OCI-LY1 (cell line): ENCODE data around the gene MEMO1.

Experiments used
- H2AFZ ChIP-seq: fragments of 200-600 bp; sonication (generic), shearing (Covaris generic); 2 replicates; pipeline ENCODE4 v1.6.0; 2014; ENCODE audit warnings: antibody characterized with exemption, mild to moderate bottlenecking, low read length
- H3F3A ChIP-seq: fragments of 200-600 bp; sonication (generic), shearing (Covaris generic); 2 replicates; pipeline ENCODE4 v1.6.0; 2014; ENCODE audit warnings: mild to moderate bottlenecking, antibody characterized with exemption, low read length, moderate library complexity; ENCODE audit not compliant: insufficient read depth
- H3K27ac ChIP-seq: fragments of 200-600 bp; sonication (generic); 2 replicates; pipeline ENCODE4 v1.5.1; 2014; ENCODE audit warnings: low read length, mixed run types, mild to moderate bottlenecking, low read depth; ENCODE audit not compliant: poor library complexity, severe bottlenecking
- H3K27me3 ChIP-seq: fragments of 200-600 bp; sonication (generic); 2 replicates; pipeline ENCODE4 v1.6.0; 2014; ENCODE audit warnings: antibody characterized with exemption, mild to moderate bottlenecking, low read length, moderate library complexity; ENCODE audit not compliant: insufficient read depth
- H3K36me3 ChIP-seq: fragments of 200-600 bp; sonication (generic); 2 replicates; pipeline ENCODE4 v1.6.1; 2014; ENCODE audit warnings: mild to moderate bottlenecking, antibody characterized with exemption, low read length, moderate library complexity, mixed read lengths; ENCODE audit not compliant: insufficient read depth
- H3K4me1 ChIP-seq: fragments of 200-600 bp; sonication (generic); 2 replicates; pipeline ENCODE4 v1.5.1; 2014; ENCODE audit warnings: mild to moderate bottlenecking, low read length, moderate library complexity; ENCODE audit not compliant: insufficient read depth, severe bottlenecking
- H3K4me2 ChIP-seq: fragments of 200-600 bp; sonication (generic), shearing (Covaris generic); 2 replicates; pipeline ENCODE4 v1.6.1; 2014; ENCODE audit warnings: low read length
- H3K4me3 ChIP-seq: fragments of 200-600 bp; sonication (generic); 2 replicates; pipeline ENCODE4 v1.5.1; 2014; ENCODE audit warnings: low read length, low read depth, mild to moderate bottlenecking, mixed read lengths; ENCODE audit not compliant: poor library complexity, severe bottlenecking
- H3K79me2 ChIP-seq: fragments of 200-600 bp; shearing (Covaris generic); 2 replicates; pipeline ENCODE4 v1.6.1; 2016; ENCODE audit warnings: mixed run types, low read length, mixed read lengths; ENCODE audit not compliant: insufficient read depth
- H3K9ac ChIP-seq: fragments of 200-600 bp; sonication (generic), shearing (Covaris generic); 2 replicates; pipeline ENCODE4 v1.6.1; 2014; ENCODE audit warnings: mild to moderate bottlenecking, low read length, mixed read lengths
- H3K9me2 ChIP-seq: fragments of 200-600 bp; sonication (generic), shearing (Covaris generic); 2 replicates; pipeline ENCODE4 v1.6.1; 2014; ENCODE audit warnings: low read depth, mild to moderate bottlenecking, low read length, mixed read lengths
- H3K9me3 ChIP-seq: fragments of 200-600 bp; shearing (Covaris generic); 2 replicates; pipeline ENCODE4 v1.6.1; 2014; ENCODE audit warnings: low read length, mixed read lengths
- H4K20me1 ChIP-seq: fragments of 200-600 bp; sonication (generic), shearing (Covaris generic); 2 replicates; pipeline ENCODE4 v1.6.0; 2016; ENCODE audit warnings: mild to moderate bottlenecking, low read length; ENCODE audit not compliant: insufficient read depth
- EZH2 ChIP-seq: fragments of 200-600 bp; sonication (generic), shearing (Covaris generic); IDR thresholded peaks from 2 replicates; pipeline ENCODE4 v1.8.0; 2017; ENCODE audit warnings: borderline replicate concordance, mixed run types, mild to moderate bottlenecking, antibody characterized with exemption, low read length, moderate library complexity, mixed read lengths
- TF ChIP-seq, protein P1 (sequence below): fragments of 200-600 bp; sonication (generic), shearing (Covaris generic); IDR thresholded peaks from 2 replicates; pipeline ENCODE4 v1.5.1; 2017; ENCODE audit warnings: mild to moderate bottlenecking, antibody characterized with exemption, low read length, moderate library complexity, mixed read lengths

Gene MEMO1

DNA sequence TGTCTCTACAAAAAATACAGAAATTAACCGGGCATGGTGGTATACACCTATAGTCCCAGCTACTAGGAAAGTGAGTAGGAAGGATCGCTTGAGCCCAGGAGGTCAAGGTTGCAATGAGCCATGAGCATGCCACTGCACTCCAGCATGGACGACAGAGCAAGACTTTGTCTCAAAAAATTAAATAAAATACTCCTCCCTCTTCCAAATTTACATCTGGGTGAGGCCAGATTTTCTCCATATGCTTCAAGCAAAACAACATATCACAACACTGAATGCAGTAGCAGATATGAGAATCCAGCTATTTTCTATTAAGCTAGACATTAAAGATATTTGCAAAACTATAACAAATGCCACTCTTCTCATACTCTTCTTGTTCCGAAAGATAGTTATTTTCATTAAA is 20.9 kb downstream of the MEMO1 start:
- Histone ChIP-seq H3K4me1 (no peaks in the 10 kb centered on the region), H3K9me3 (no peaks in the 10 kb centered on the region), H3K9ac (no peak overlapping the region), H3K9me2 (no peaks in the 10 kb centered on the region), H3K36me3 (no peaks in the 10 kb centered on the region), H3K79me2 (peaks cover 95% of the 10 kb centered on the region), H3F3A (no peaks in the 10 kb centered on the region), H4K20me1 (no peaks in the 10 kb centered on the region), H2AFZ (no peak overlapping the region), H3K4me2 (no peak overlapping the region), H3K4me3 (no peak overlapping the region), H3K27me3 (no peaks in the 10 kb centered on the region), H3K27ac (no peak overlapping the region)
- no peak for TF ChIP-seq EZH2
- TF ChIP-seq, protein P1, sequence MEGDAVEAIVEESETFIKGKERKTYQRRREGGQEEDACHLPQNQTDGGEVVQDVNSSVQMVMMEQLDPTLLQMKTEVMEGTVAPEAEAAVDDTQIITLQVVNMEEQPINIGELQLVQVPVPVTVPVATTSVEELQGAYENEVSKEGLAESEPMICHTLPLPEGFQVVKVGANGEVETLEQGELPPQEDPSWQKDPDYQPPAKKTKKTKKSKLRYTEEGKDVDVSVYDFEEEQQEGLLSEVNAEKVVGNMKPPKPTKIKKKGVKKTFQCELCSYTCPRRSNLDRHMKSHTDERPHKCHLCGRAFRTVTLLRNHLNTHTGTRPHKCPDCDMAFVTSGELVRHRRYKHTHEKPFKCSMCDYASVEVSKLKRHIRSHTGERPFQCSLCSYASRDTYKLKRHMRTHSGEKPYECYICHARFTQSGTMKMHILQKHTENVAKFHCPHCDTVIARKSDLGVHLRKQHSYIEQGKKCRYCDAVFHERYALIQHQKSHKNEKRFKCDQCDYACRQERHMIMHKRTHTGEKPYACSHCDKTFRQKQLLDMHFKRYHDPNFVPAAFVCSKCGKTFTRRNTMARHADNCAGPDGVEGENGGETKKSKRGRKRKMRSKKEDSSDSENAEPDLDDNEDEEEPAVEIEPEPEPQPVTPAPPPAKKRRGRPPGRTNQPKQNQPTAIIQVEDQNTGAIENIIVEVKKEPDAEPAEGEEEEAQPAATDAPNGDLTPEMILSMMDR, result no peak

DNA sequence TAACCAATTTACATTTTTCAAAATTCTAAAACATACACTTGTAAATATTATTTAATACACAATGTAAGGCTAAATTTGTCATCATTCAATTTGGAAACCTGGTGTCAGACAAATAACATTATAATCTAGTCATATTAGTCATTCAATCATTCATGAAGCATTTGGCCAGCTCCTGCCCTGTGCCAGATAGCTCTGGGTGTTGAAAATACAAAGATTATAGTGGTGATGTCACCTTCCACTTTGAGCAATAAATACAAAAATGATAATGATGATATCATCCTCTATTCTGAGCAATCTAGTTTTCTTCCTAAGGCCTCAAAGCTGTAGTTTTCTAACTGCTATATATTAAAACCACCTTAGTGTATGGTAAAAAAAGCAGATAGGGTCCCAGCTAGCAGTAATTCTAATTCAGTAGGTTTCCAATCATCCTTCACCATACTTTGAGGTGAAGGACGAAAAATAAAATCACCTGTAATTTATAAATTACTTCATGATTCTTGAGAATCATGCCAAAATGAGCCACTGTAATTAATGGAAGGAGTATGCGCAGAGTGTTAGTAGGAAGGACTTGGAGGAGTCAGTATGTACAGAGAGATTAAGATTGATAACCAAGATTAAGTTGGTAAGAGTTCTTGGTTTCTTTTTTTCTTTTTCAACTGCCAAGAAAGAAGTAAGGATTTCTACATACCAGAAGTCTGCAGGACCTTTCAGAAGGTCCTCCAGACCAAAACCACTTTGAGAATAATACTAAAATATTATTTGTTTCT is 23.2 kb downstream of the MEMO1 start:
- TF ChIP-seq, protein P1, result no peak
- no peak for TF ChIP-seq EZH2
- no peaks in the 10 kb centered on the region for H3K4me1 ChIP-seq
- H2AFZ ChIP-seq, result no peak overlapping the region
- H3F3A ChIP-seq, result no peaks in the 10 kb centered on the region
- H4K20me1 ChIP-seq, result no peaks in the 10 kb centered on the region
- peaks cover 4% of the 10 kb centered on the region; the same call in 1 of the 2 replicates for H3K36me3 ChIP-seq
- H3K4me2 ChIP-seq, result no peak overlapping the region
- H3K27ac ChIP-seq, result no peak overlapping the region
- peaks cover 94% of the 10 kb centered on the region for H3K79me2 ChIP-seq
- no peaks in the 10 kb centered on the region for H3K9me3 ChIP-seq
- H3K9ac ChIP-seq, result no peak overlapping the region
- no peaks in the 10 kb centered on the region for H3K27me3 ChIP-seq
- no peak overlapping the region for H3K4me3 ChIP-seq
- H3K9me2 ChIP-seq, result no peaks in the 10 kb centered on the region

GRCh38 chr2:31986906-31987305 is 23.9 kb downstream of the MEMO1 start:
- Histone ChIP-seq H3K27ac (no peak overlapping the region), H3K79me2 (peaks cover 90% of the 10 kb centered on the region), H3K9ac (no peak overlapping the region), H3K9me3 (no peaks in the 10 kb centered on the region), H3K9me2 (no peaks in the 10 kb centered on the region), H3K4me1 (no peaks in the 10 kb centered on the region), H3K27me3 (no peaks in the 10 kb centered on the region), H2AFZ (no peak overlapping the region), H3K4me2 (no peak overlapping the region), H3K36me3 (peaks cover 4% of the 10 kb centered on the region; the same call in 1 of the 2 replicates), H3K4me3 (no peak overlapping the region), H4K20me1 (no peaks in the 10 kb centered on the region), H3F3A (no peaks in the 10 kb centered on the region)
- TF ChIP-seq, protein P1, result no peak
- TF ChIP-seq EZH2, result no peak
